GM10248 (cell line): Measurements from ENCODE around the gene CHST6.
"Not testable (repeated sequence)": the region's sequence is repeated elsewhere in the genome, so short reads cannot be mapped to it uniquely, and the experiment has no call there.

Experiments
- CTCF ChIA-PET: fragments of 300-600 bp; sonication (Branson Sonifier 250); formaldehyde crosslinking; extraction: SDS; loops from one replicate; lab custom pipeline; 2021; ENCODE audit warnings: antibody characterized with exemption; lab: Yijun Ruan, JAX
- POLR2A ChIA-PET: fragments of 350-650 bp; sonication (Branson Sonifier 250); formaldehyde crosslinking; extraction: SDS; loops from one replicate; lab custom pipeline; 2020; ENCODE audit warnings: antibody characterized with exemption; lab: Yijun Ruan, JAX
- DNase-seq: peaks from one replicate; pipeline ENCODE4 v3.0.0; 2012; ENCODE audit errors: extremely low spot score
- CTCF ChIP-seq: IDR thresholded peaks from 2 replicates; pipeline ENCODE4 v1.5.1; 2012; ENCODE audit warnings: mild to moderate bottlenecking, low read depth; ENCODE audit errors: extremely low read depth, missing control alignments, control extremely low read depth

Gene CHST6

GRCh38 chr16:75503801-75504200, 8.6 kb upstream of the CHST6 start:
- DNase-seq, result no peak
- no peak for TF ChIP-seq CTCF
- POLR2A ChIA-PET, result no interaction called here
- CTCF ChIA-PET, result interaction anchor here (1.4 kb wide), 2 partner anchors 12 to 13 kb away, joined by 3 to 6 read pairs; no protein-coding TSS in a partner anchor

- TF ChIP-seq CTCF, result no peak
- ChIA-PET CTCF (interaction anchor here (1.4 kb wide), 2 partner anchors 12 to 14 kb away, joined by 3 to 6 read pairs; no protein-coding TSS in a partner anchor), POLR2A (no interaction called here)
- no peak for DNase-seq
Observed at GRCh38 chr16:75502916-75503605, 7.8 kb upstream of the CHST6 start.

- DNase-seq, POLR2A ChIA-PET: not testable (repeated sequence)
- CTCF ChIA-PET, result interaction anchor here (1.1 to 1.6 kb wide), 2 partner anchors 15 to 30 kb away, joined by 3 to 9 read pairs; no protein-coding TSS in a partner anchor
Observed at GRCh38 chr16:75501820-75502219, 6.6 kb upstream of the CHST6 start.

GRCh38 chr16:75501359-75501758, 6.1 kb upstream of the CHST6 start:
- ChIA-PET POLR2A (no interaction called here), CTCF (interaction anchor here (1.1 to 1.6 kb wide), 2 partner anchors 16 to 29 kb away, joined by 3 to 9 read pairs; no protein-coding TSS in a partner anchor)
- no peak for DNase-seq
- TF ChIP-seq CTCF, result no peak

- CTCF ChIA-PET, result interaction anchor here (1.2 to 2.8 kb wide), 3 partner anchors 21 to 35 kb away, joined by 3 to 10 read pairs (median 7); no protein-coding TSS in a partner anchor
- DNase-seq, POLR2A ChIA-PET: not testable (repeated sequence)
Observed at GRCh38 chr16:75498605-75499322, 3.5 kb upstream of the CHST6 start.

GRCh38 chr16:75497558-75497957, 2.3 kb upstream of the CHST6 start:
- TF ChIP-seq CTCF, result no peak
- ChIA-PET CTCF (interaction anchor here (0.7 to 2.8 kb wide), 10 partner anchors 10 to 53 kb away, joined by 3 to 18 read pairs (median 5); no protein-coding TSS in a partner anchor), POLR2A (no interaction called here)
- no peak for DNase-seq

- TF ChIP-seq CTCF, result no peak
- CTCF ChIA-PET, result interaction anchor here (0.8 to 15.5 kb wide), 8 partner anchors 9 to 294 kb away, joined by 3 to 258 read pairs (median 6); partner anchors contain the start of gene TMEM170A
- DNase-seq, result no peak
- POLR2A ChIA-PET, result interaction anchor here (1.0 to 1.3 kb wide), 2 partner anchors 11 to 22 kb away, joined by 3 to 5 read pairs; no protein-coding TSS in a partner anchor
Observed at GRCh38 chr16:75494661-75495075, 573 bp downstream of the CHST6 start.
